ENCODE measurements around the gene PLEKHO1. TPM values are rescaled to one million over a fixed set of nuclear protein-coding genes. Genes with fewer than 3 reads are reported as not detected.

Gene PLEKHO1
- total and polyA plus RNA-seq, 2 of the 4 experiments (the other 2 are of a cell fraction), result 51.4 to 56.0 TPM

GRCh38 chr1:150121236-150121862 is 28.4 kb upstream of the PLEKHO1 start:
- Histone ChIP-seq H4K91ac (ENCODE audit: insufficient read depth, low read depth, low read length) (no peak overlapping the region), H2BK15ac (ENCODE audit: low read depth, low read length) (no peak overlapping the region), H2AK5ac (ENCODE audit: low read depth, low read length) (no peak overlapping the region), H3K4me1 (ENCODE audit: control insufficient read depth, insufficient read depth, low read length) (peaks cover 1% of the 10 kb centered on the region; the same call in 1 of the 2 replicates), H3K36me3 (ENCODE audit: control insufficient read depth, insufficient read depth, low read length) (peaks cover 3% of the 10 kb centered on the region; the same call in 1 of the 2 replicates), H3K79me1 (ENCODE audit: low read depth in 1 of 2, low read length in 2 of 2) (peaks cover 0 to 7% of the 10 kb centered on the region in 2 experiments; a peak in 2 of 4 replicates), H3K4me3 (ENCODE audit: insufficient read depth, low read depth, low read length) (no peak overlapping the region), H3K9ac (ENCODE audit: low read depth, low read length) (no peak overlapping the region), H2AFZ (replicated peaks; ENCODE audit: low read length, poor library complexity) (no peak overlapping the region), H2BK20ac (ENCODE audit: low read depth, low read length) (no peak overlapping the region), H3K18ac (ENCODE audit: low read depth, low read length) (no peak overlapping the region), H3K27ac (ENCODE audit: insufficient read depth, low read length) (no peak overlapping the region), H2BK120ac (ENCODE audit: low read depth, low read length) (no peak overlapping the region), H3K9me3 (ENCODE audit: control insufficient read depth, insufficient read depth, low read length) (no peaks in the 10 kb centered on the region), H3K56ac (ENCODE audit: extremely low read depth, insufficient read depth, low read length) (no peak overlapping the region), H3K4me2 (ENCODE audit: low read depth, low read length) (no peak overlapping the region), H3K23ac (ENCODE audit: low read depth, low read length) (no peak overlapping the region; the same call in 1 of the 2 replicates), H3K9me1 (ENCODE audit: insufficient read depth, low read length) (0 out of 2 replicates have a peak, but pooled peaks cover 4% of the 10 kb centered on the region), H2BK5ac (ENCODE audit: low read depth, low read length, poor library complexity, severe bottlenecking) (no peak overlapping the region), H3K27me3 (ENCODE audit: control insufficient read depth, insufficient read depth, low read length) (no peaks in the 10 kb centered on the region), H3K4ac (ENCODE audit: low read depth, low read length) (no peak overlapping the region), H4K20me1 (ENCODE audit: insufficient read depth, low read length) (no peaks in the 10 kb centered on the region), H4K8ac (ENCODE audit: low read depth in 2 of 2, low read length in 2 of 2) (no peak overlapping the region), H2AK9ac (replicated peaks; ENCODE audit: low read depth, low read length, poor library complexity) (no peak overlapping the region), H4K5ac (ENCODE audit: low read depth, low read length) (no peak overlapping the region), H3K14ac (replicated peaks; ENCODE audit: low read depth, low read length) (no peak overlapping the region)
- TF ChIP-seq FOS (IDR thresholded peaks at IDR 0.05; ENCODE audit: low read depth, low read length), result peak; percentile 26; the same call in 1 of the 2 replicates
- TF ChIP-seq, protein P1, sequence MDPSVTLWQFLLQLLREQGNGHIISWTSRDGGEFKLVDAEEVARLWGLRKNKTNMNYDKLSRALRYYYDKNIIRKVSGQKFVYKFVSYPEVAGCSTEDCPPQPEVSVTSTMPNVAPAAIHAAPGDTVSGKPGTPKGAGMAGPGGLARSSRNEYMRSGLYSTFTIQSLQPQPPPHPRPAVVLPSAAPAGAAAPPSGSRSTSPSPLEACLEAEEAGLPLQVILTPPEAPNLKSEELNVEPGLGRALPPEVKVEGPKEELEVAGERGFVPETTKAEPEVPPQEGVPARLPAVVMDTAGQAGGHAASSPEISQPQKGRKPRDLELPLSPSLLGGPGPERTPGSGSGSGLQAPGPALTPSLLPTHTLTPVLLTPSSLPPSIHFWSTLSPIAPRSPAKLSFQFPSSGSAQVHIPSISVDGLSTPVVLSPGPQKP (IDR thresholded peaks at IDR 0.05; ENCODE audit: borderline replicate concordance, low read depth, low read length), result no peak
- POLR2A ChIA-PET (ENCODE audit: unreplicated experiment), result no interaction called here
- ATAC-seq (ENCODE audit: low read depth) (peak; percentile 66), DNase-seq (peak; percentile 43)
- in situ Hi-C loops (cut with MboI; ENCODE audit: low sequenced_read_pairs), result no loop called here
- intact Hi-C loops (cut with micrococcal nuclease), result no loop called here
- CTCF ChIA-PET, result no interaction called here
- WGBS, 2 experiments (ENCODE audit: extremely low coverage in 2 of 2, insufficient read length in 1 of 2), result no CpG with 5 or more reads among the region's 1 CpG
- no TSS peak for BruUV-seq (replicated peaks)
- dilution Hi-C loops (cut with HindIII; ENCODE audit: low sequenced_read_pairs, unreplicated experiment), result no loop called here
